ENCODE measurements around the gene NDUFS5. TPM values are rescaled to one million over a fixed set of nuclear protein-coding genes. Genes with fewer than 3 reads are reported as not detected.
A peak's percentile ranks its signal among the peaks of the same experiment; 100 is the strongest.

The NDUFS5 gene
- total RNA-seq, 1 experiment from 2014 or later, result 259 TPM

DNA sequence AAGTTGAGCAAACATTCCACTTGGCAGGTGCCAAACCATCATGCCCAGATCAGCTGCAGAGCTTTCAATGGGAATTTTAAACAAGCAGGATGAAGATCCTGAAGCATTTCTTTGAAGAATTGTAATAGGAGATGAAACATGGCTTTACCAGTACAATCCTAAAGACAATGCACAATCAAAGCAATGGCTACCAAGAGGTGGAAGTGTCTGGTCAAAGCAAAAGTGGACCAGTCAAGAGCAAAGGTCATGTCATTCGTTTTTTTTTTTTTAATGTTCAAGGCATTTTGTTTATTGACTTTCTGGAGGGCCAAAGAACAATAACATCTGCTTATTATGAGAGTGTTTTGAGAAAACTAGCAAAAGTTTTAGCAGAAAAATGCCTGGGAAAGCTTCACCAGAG, 3.0 kb upstream of the NDUFS5 start:
- Histone ChIP-seq H3K4me3 (ENCODE audit: low read length) (no peak overlapping the region), H3K9ac (ENCODE audit: low read length) (no peak overlapping the region), H3K9me2 (replicated peaks; ENCODE audit: insufficient read depth, low read length) (no peaks in the 10 kb centered on the region), H3K36me3 (ENCODE audit: insufficient read depth, low read length) (no peaks in the 10 kb centered on the region), H3K27me3 (ENCODE audit: low read length) (no peaks in the 10 kb centered on the region), H2AFZ (ENCODE audit: low read length) (no peak overlapping the region), H3K27ac (ENCODE audit: low read length) (no peak overlapping the region), H4K20me1 (ENCODE audit: insufficient read depth, low read depth, low read length) (no peaks in the 10 kb centered on the region; the same call in 1 of the 2 replicates), H3K4me2 (ENCODE audit: low read depth, low read length, poor library complexity, severe bottlenecking) (no peak overlapping the region), H3K4me1 (ENCODE audit: low read length) (peaks cover 12% of the 10 kb centered on the region), H3K9me3 (ENCODE audit: low read length) (no peaks in the 10 kb centered on the region), H3K79me2 (ENCODE audit: low read length) (peaks cover 18% of the 10 kb centered on the region)
- DNase-seq, result no peak

DNA sequence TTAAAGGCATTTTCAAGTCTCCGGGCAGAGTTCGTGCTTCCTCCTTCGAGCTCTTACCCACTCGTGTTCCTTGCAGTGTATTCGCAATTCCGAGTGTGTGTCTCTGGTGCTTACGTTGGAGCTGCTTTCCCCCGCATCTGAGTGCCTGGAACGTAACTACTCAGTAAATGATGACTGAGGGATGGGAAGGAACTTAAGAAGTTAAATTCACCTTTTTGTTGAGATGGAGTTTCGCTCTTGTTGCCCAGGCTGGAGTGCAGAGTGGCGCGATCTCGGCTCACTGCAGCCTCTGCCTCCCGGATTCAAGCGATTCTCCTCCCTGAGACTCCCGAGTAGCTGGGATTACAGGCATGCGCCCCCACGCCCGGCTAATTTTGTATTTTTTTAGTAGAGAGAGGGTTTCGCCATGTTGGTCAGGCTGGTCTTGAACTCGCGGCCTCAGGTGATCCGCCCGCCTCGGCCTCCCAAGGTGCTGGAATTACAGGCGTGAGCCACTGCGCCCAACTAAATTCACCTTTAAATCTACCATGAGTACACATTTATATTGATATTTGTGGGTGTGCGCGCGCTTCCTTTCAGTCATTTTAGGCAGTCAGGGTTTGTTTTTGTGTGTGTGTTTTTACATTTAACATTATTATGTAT, 837 bp downstream of the NDUFS5 start:
- H2AFZ ChIP-seq (ENCODE audit: low read length), result peak overlapping the region; percentile 83
- peak overlapping the region; percentile 86 for H3K9ac ChIP-seq (ENCODE audit: low read length)
- peak overlapping the region; percentile 59; the same call in 1 of the 2 replicates for H3K27ac ChIP-seq (ENCODE audit: low read length)
- peaks cover under 1% of the 10 kb centered on the region; the same call in 1 of the 2 replicates for H4K20me1 ChIP-seq (ENCODE audit: insufficient read depth, low read depth, low read length)
- H3K4me2 ChIP-seq (ENCODE audit: low read depth, low read length, poor library complexity, severe bottlenecking), result peak overlapping the region; percentile 77
- peaks cover 19% of the 10 kb centered on the region for H3K36me3 ChIP-seq (ENCODE audit: insufficient read depth, low read length)
- H3K27me3 ChIP-seq (ENCODE audit: low read length), result no peaks in the 10 kb centered on the region
- no peak for DNase-seq
- H3K9me3 ChIP-seq (ENCODE audit: low read length), result no peaks in the 10 kb centered on the region
- H3K9me2 ChIP-seq (replicated peaks; ENCODE audit: insufficient read depth, low read length), result no peaks in the 10 kb centered on the region
- H3K79me2 ChIP-seq (ENCODE audit: low read length), result peaks cover 35% of the 10 kb centered on the region
- H3K4me1 ChIP-seq (ENCODE audit: low read length), result peaks cover 12% of the 10 kb centered on the region
- H3K4me3 ChIP-seq (ENCODE audit: low read length), result peak overlapping the region; percentile 91

DNA sequence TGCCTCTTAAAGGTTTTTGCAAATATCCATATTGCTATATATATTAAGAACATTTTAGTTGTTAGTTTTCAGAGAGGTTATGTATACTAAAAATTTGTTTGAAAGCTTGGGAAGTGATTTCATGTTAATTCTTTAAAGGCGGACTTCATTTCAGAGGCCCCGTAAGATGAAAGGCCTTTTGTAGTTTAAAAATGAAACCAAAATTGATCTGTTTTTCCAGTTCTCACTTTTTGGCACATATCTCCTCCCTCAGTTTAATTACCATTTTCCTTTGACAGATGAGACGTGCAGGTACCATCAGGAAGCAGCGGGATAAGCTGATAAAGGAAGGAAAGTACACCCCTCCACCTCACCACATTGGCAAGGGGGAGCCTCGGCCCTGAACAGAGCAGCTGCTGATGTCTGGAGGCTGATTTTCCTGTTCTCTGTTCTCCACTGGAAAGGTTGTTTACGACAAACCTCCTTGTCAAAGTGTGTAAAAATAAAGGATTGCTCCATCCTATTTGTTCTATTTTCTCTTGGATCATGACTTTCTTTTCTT, 8.0 kb downstream of the NDUFS5 start:
- H4K20me1 ChIP-seq (ENCODE audit: insufficient read depth, low read depth, low read length), result 0 out of 2 replicates have a peak, but pooled peaks cover 3% of the 10 kb centered on the region
- peaks cover 15% of the 10 kb centered on the region for H3K79me2 ChIP-seq (ENCODE audit: low read length)
- no peaks in the 10 kb centered on the region for H3K9me2 ChIP-seq (replicated peaks; ENCODE audit: insufficient read depth, low read length)
- no peak overlapping the region for H3K4me2 ChIP-seq (ENCODE audit: low read depth, low read length, poor library complexity, severe bottlenecking)
- no peak overlapping the region for H2AFZ ChIP-seq (ENCODE audit: low read length)
- H3K4me1 ChIP-seq (ENCODE audit: low read length), result no peaks in the 10 kb centered on the region
- H3K36me3 ChIP-seq (ENCODE audit: insufficient read depth, low read length), result peaks cover 29% of the 10 kb centered on the region
- no peaks in the 10 kb centered on the region for H3K9me3 ChIP-seq (ENCODE audit: low read length)
- H3K27ac ChIP-seq (ENCODE audit: low read length), result no peak overlapping the region
- H3K4me3 ChIP-seq (ENCODE audit: low read length), result no peak overlapping the region
- no peaks in the 10 kb centered on the region for H3K27me3 ChIP-seq (ENCODE audit: low read length)
- H3K9ac ChIP-seq (ENCODE audit: low read length), result no peak overlapping the region
- DNase-seq, result no peak

DNA sequence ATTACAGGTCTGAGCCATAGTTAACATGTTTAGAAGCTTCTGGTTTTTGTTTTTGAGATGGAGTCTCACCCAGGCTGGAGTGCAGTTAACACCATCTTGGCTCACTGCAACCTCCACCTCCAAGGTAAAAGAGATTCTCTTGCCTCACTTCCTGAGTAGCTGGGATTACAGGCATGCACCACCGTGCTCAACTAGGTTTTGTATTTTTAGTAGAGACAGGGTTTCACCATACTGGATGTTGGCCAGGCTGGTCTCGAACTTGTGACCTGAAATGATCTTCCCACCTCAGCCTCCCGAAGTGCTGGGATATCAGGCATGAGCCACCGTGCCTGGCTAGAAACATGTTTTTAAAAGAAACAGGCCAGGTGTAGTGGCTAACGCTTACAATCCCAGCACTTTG, 10.5 kb downstream of the NDUFS5 start:
- H3K27ac ChIP-seq (ENCODE audit: low read length), result no peak overlapping the region
- H2AFZ ChIP-seq (ENCODE audit: low read length), result no peak overlapping the region
- peaks cover 18% of the 10 kb centered on the region; the same call in 1 of the 2 replicates for H3K36me3 ChIP-seq (ENCODE audit: insufficient read depth, low read length)
- DNase-seq, result peak; percentile 7
- H3K79me2 ChIP-seq (ENCODE audit: low read length), result peaks cover 10% of the 10 kb centered on the region; the same call in 1 of the 2 replicates
- H3K4me1 ChIP-seq (ENCODE audit: low read length), result no peaks in the 10 kb centered on the region
- H3K9ac ChIP-seq (ENCODE audit: low read length), result no peak overlapping the region
- no peaks in the 10 kb centered on the region for H3K9me2 ChIP-seq (replicated peaks; ENCODE audit: insufficient read depth, low read length)
- H4K20me1 ChIP-seq (ENCODE audit: insufficient read depth, low read depth, low read length), result 0 out of 2 replicates have a peak, but pooled peaks cover 3% of the 10 kb centered on the region
- H3K4me2 ChIP-seq (ENCODE audit: low read depth, low read length, poor library complexity, severe bottlenecking), result no peak overlapping the region
- no peaks in the 10 kb centered on the region for H3K9me3 ChIP-seq (ENCODE audit: low read length)
- no peaks in the 10 kb centered on the region for H3K27me3 ChIP-seq (ENCODE audit: low read length)
- no peak overlapping the region for H3K4me3 ChIP-seq (ENCODE audit: low read length)

DNA sequence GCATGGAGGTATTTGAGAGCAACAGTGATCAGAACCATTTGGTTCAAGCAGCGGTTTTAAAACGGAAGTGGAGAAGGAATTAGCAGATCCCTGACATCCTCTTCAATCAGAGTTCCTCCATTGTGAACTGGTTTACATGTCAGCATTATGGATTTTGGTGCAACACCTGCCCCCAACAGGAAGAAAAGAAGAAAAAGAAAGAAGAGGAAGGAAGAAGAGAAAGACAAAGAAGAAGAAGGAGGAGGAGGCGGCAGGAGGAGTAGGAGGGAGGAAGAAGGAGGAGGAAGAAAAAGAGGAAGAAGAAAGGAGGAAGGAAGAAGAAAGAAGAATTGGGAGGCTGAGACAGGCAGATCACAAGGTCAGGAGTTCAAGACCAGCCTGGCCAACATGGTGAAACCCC, 17.4 kb downstream of the NDUFS5 start:
- Histone ChIP-seq H3K36me3 (ENCODE audit: insufficient read depth, low read length) (no peaks in the 10 kb centered on the region), H3K4me3 (ENCODE audit: low read length) (no peak overlapping the region), H3K4me2 (ENCODE audit: low read depth, low read length, poor library complexity, severe bottlenecking) (no peak overlapping the region), H3K79me2 (ENCODE audit: low read length) (no peaks in the 10 kb centered on the region), H4K20me1 (ENCODE audit: insufficient read depth, low read depth, low read length) (no peaks in the 10 kb centered on the region), H2AFZ (ENCODE audit: low read length) (no peak overlapping the region), H3K27ac (ENCODE audit: low read length) (no peak overlapping the region), H3K4me1 (ENCODE audit: low read length) (peaks cover 9% of the 10 kb centered on the region), H3K9ac (ENCODE audit: low read length) (no peak overlapping the region), H3K9me3 (ENCODE audit: low read length) (no peaks in the 10 kb centered on the region), H3K27me3 (ENCODE audit: low read length) (no peaks in the 10 kb centered on the region), H3K9me2 (replicated peaks; ENCODE audit: insufficient read depth, low read length) (no peaks in the 10 kb centered on the region)
- no peak for DNase-seq

DNA sequence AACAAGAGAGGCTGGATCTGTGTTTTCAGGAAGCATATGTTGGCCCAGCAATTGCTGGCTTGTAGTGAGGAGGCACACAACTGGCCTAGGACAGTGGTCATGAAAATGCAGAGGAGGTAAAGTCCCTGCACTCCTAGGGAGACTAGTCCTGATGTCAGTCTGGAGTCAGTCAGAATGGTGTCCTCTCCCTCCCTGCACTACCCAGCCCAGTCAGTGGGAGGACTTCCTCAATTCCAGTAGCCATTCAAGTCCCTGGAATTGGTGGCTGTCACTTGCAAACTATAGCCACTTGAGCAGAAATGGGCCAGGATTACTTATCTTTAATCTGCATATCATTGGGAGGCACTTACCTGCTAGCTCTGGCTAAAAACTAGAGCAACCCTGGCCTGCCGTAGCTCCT, 18.6 kb downstream of the NDUFS5 start:
- Histone ChIP-seq H3K36me3 (ENCODE audit: insufficient read depth, low read length) (no peaks in the 10 kb centered on the region), H2AFZ (ENCODE audit: low read length) (no peak overlapping the region), H3K9me2 (replicated peaks; ENCODE audit: insufficient read depth, low read length) (no peaks in the 10 kb centered on the region), H3K4me3 (ENCODE audit: low read length) (no peak overlapping the region), H3K27ac (ENCODE audit: low read length) (no peak overlapping the region), H4K20me1 (ENCODE audit: insufficient read depth, low read depth, low read length) (no peaks in the 10 kb centered on the region), H3K9me3 (ENCODE audit: low read length) (no peaks in the 10 kb centered on the region), H3K4me2 (ENCODE audit: low read depth, low read length, poor library complexity, severe bottlenecking) (no peak overlapping the region), H3K79me2 (ENCODE audit: low read length) (no peaks in the 10 kb centered on the region), H3K4me1 (ENCODE audit: low read length) (peaks cover 9% of the 10 kb centered on the region), H3K9ac (ENCODE audit: low read length) (no peak overlapping the region), H3K27me3 (ENCODE audit: low read length) (no peaks in the 10 kb centered on the region)
- DNase-seq, result no peak

DNA sequence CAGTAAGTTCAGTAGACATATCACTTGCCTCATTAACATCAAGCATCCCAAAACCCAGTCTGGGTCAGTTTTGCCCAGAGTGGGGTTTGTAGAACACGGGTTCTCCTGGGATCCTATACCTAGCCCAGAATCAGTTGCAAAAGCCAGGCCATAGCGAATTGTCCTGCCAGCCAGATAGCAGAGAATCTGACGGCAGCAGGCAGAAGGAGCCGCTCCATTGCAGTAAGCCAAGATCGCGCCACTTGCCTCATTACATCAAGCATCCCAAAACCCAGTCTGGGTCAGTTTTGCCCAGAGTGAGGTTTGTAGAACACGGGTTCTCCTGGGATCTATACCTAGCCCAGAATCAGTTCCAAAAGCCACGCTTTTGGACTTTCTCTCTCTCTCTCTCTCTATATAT, 19.1 kb downstream of the NDUFS5 start:
- no peak overlapping the region for H3K4me3 ChIP-seq (ENCODE audit: low read length)
- H3K9ac ChIP-seq (ENCODE audit: low read length), result no peak overlapping the region
- DNase-seq, result no peak
- no peaks in the 10 kb centered on the region for H3K27me3 ChIP-seq (ENCODE audit: low read length)
- H3K9me3 ChIP-seq (ENCODE audit: low read length), result no peaks in the 10 kb centered on the region
- H3K4me2 ChIP-seq (ENCODE audit: low read depth, low read length, poor library complexity, severe bottlenecking), result no peak overlapping the region
- H4K20me1 ChIP-seq (ENCODE audit: insufficient read depth, low read depth, low read length), result no peaks in the 10 kb centered on the region
- no peak overlapping the region for H2AFZ ChIP-seq (ENCODE audit: low read length)
- H3K4me1 ChIP-seq (ENCODE audit: low read length), result peaks cover 9% of the 10 kb centered on the region
- H3K9me2 ChIP-seq (replicated peaks; ENCODE audit: insufficient read depth, low read length), result no peaks in the 10 kb centered on the region
- H3K27ac ChIP-seq (ENCODE audit: low read length), result no peak overlapping the region
- no peaks in the 10 kb centered on the region for H3K36me3 ChIP-seq (ENCODE audit: insufficient read depth, low read length)
- H3K79me2 ChIP-seq (ENCODE audit: low read length), result no peaks in the 10 kb centered on the region

DNA sequence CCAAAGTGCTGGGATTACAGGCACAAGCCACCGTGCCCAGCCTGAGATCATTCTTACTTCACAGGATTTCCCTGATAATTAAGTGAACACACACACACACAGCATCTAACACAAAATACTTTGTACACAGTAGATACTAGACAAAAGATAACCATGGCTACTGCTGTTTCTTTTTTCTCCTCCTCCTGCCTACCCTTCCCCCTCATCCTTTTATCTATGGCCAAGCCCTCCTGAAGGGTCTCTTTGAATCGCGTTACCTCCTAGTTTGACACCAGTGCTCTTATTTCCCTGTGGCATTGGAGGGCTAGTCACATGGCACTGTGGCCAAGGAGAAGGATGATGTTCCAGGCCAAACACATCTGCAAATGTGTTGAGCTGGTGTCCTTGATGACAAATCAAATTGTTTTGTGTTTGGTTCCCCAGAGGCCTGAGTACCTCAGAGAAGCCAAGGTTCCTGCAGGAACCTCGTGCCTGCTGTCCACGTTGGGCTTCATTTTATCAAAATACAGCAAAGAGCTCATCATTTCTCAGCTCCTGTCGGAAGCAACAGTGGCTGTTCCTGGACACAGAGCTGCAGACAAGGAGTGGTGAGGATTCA, 20.6 kb downstream of the NDUFS5 start:
- no peak overlapping the region for H3K4me3 ChIP-seq (ENCODE audit: low read length)
- no peaks in the 10 kb centered on the region for H3K27me3 ChIP-seq (ENCODE audit: low read length)
- no peaks in the 10 kb centered on the region for H3K79me2 ChIP-seq (ENCODE audit: low read length)
- H3K27ac ChIP-seq (ENCODE audit: low read length), result no peak overlapping the region
- H4K20me1 ChIP-seq (ENCODE audit: insufficient read depth, low read depth, low read length), result no peaks in the 10 kb centered on the region
- H3K4me1 ChIP-seq (ENCODE audit: low read length), result peaks cover 9% of the 10 kb centered on the region
- H2AFZ ChIP-seq (ENCODE audit: low read length), result no peak overlapping the region
- H3K4me2 ChIP-seq (ENCODE audit: low read depth, low read length, poor library complexity, severe bottlenecking), result no peak overlapping the region
- H3K9ac ChIP-seq (ENCODE audit: low read length), result no peak overlapping the region
- H3K36me3 ChIP-seq (ENCODE audit: insufficient read depth, low read length), result no peaks in the 10 kb centered on the region
- H3K9me2 ChIP-seq (replicated peaks; ENCODE audit: insufficient read depth, low read length), result no peaks in the 10 kb centered on the region
- H3K9me3 ChIP-seq (ENCODE audit: low read length), result no peaks in the 10 kb centered on the region
- no peak for DNase-seq
